Measurements from ENCODE around the gene PSD4.

DNA sequence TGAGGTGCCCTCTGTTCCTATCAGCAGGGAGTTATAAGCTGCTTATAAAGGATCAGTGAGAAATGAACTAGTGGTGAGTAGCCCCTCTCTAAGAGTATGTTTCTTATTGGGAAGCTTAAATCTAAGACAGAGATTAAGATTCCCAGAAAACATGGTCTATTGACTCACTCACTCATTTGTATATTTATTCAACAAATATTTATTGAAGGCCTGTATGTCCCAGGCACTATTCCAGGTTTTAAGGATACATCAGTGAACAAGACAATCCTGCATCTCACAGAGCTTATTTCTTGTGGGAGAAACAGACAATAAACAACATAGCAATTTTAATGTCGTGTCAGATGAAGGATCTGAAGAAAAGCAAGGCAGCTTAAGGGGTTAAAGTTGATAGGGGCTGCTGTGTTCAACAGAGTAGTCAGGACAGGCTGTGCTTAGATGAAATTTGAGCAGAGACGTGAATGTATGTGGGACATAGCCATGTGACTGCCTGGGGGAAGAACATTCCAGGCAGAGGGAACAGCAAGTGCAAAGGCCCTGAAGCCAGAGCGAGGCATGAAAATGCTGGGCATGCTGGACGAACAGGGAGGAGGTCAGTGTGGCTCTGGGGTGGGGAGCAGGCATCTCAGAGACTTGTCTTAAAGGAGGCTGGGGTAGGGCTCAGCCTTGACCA is 14.8 kb upstream of the PSD4 start:
- TF ChIP-seq, protein P1, sequence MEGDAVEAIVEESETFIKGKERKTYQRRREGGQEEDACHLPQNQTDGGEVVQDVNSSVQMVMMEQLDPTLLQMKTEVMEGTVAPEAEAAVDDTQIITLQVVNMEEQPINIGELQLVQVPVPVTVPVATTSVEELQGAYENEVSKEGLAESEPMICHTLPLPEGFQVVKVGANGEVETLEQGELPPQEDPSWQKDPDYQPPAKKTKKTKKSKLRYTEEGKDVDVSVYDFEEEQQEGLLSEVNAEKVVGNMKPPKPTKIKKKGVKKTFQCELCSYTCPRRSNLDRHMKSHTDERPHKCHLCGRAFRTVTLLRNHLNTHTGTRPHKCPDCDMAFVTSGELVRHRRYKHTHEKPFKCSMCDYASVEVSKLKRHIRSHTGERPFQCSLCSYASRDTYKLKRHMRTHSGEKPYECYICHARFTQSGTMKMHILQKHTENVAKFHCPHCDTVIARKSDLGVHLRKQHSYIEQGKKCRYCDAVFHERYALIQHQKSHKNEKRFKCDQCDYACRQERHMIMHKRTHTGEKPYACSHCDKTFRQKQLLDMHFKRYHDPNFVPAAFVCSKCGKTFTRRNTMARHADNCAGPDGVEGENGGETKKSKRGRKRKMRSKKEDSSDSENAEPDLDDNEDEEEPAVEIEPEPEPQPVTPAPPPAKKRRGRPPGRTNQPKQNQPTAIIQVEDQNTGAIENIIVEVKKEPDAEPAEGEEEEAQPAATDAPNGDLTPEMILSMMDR (conservative IDR thresholded peaks at IDR 0.05; ENCODE audit: low read length) = no peak
- TF ChIP-seq EZH2phosphoT487 (IDR thresholded peaks at IDR 0.05; ENCODE audit: borderline replicate concordance) = no peak

All from Loucy (cell line).